Brain pericyte (primary cell): ENCODE data around the gene TEC.
"Not testable (repeated sequence)": the region's sequence is repeated elsewhere in the genome, so short reads cannot be mapped to it uniquely, and the experiment has no call there.

ENCODE experiments used
- DNase-seq: peaks from one replicate; pipeline ENCODE4 v3.0.0-alpha.2; 2012; ENCODE audit warnings: low read depth, low spot score

The TEC gene

DNA sequence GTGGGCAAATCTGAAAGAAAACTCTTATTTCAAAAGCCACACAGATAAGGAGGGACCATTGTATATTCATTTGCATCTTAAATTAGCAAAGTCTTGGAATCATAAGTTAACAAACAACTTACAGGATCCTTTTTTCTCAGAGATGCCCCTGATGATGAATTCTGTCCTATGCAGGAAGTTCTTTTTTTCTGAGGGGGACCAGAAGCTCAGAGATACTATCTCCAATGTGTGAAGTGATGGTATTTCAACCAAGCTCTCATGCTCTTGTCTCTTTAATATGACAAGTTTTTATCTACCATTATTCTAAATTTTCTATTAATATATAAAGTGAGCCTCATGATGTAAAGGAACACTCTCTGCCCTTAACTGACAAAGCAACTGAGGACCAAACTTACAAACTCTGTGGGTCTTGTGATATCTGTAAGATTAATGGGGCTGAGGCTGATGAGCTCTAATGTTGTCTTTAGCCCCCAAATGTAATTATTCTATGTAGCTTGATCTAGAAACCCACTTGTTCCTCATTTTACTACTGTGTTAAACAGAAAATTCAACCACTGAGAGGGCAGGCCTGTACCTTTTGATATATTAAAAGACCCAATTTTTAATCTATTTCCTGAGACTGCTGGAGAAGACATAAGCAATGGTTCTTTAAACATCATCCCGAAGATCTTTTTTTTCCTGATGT lies 27.0 kb downstream of the TEC start:
- DNase-seq: no peak

DNA sequence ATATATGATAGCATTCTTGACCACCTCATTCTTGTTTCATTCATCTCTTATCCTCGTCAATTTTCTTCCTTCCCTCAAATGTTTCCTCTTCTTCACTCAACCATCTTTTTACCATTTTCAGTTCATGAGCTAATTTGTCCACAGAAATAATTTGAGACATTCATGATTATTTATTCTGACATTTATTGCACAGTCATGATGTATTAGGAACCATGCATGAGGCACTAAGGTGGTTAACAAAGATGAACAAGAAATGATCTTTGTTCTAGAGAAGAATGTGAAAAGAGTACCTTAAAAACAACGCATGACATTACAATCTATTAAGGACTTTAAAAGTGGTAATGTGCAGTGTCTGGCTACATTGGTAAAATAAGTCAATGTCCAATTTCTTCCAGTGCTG lies 27.9 kb downstream of the TEC start:
- no peak for DNase-seq

DNA sequence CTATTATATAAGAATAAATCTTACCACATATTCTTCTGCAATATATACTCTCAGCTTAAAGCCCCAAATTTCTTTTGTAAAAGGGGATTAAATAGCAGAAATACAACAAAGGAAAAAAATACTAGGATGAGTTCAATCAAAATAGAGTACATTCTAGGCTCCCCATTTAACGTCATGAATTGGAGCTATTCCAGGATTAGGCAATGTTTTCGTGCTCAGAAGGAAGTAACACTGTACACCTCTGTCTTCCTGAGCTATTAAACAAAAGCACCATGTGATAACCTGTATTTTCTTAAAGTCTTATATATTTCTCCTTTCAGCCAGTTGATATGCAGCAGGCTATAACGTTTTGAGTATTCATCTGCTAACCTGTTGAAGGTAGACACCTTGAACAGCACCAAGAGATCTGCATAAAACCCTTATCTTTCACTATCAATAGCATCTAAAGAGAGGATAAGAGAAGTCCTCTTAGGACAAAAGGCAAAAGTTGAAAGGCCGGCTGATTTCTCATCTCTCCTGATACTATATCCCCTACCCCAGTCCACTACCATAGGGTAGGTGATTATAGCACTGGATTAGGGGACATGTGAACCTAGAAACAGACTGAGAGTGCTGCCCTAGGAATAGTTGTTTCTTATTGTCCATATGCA lies 31.5 kb downstream of the TEC start:
- no peak for DNase-seq

DNA sequence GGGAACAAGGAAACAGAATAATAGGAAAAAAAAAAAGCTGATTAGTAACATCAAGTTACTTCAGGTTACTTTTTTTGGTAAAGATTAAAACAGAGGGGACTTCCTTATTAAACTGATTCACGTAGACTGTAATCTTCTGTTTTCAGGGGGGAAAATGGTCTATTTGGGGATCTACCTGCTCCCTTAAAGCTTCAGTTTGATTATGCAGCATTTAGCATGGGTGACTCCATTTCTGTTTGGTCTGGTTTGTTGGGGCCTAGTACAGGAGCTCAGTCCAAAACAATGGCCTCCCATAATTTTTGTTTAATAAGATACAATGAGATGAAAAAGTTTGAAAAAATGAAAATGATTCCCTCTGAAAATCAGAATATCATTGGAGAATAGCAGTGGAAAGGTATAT lies 34.6 kb downstream of the TEC start:
- no peak for DNase-seq

DNA sequence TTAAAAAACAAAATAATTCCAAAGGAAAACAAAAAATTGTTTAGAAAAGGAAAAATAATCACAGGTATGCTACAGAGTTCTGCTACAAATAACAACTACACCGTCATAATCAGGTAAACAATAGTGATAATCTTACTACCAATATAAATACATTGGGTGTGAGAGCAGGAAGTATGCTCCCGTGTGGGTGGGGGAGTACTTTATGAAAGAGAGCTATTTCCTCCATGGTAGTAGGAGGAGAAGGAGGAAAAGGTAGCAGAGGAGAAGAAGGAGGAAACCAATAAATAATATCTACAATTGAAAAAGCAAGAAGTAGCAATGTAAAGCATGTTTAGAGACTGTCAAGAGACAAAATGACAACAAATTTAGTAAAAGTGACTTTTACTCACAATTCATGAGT lies 35.1 kb downstream of the TEC start:
- DNase-seq: no peak

DNA sequence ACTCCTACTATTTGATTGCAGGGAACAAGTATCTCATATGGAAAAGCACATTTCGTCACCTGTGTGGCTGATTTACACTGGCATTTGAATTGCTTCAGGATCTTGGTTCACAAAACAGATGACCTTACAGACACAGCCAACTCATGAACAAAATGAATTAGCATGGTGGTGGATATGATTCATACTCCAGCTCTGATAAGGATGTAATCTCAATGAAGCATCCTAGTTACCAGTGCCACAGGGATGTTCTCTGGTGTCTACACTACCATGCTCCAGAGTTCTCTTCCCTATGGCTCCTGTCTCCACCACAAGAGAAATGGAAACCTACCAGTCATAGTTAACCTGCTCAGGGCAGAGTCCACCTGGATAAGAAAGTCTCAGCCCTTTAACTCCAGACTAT lies 40.7 kb downstream of the TEC start:
- DNase-seq: no peak

DNA sequence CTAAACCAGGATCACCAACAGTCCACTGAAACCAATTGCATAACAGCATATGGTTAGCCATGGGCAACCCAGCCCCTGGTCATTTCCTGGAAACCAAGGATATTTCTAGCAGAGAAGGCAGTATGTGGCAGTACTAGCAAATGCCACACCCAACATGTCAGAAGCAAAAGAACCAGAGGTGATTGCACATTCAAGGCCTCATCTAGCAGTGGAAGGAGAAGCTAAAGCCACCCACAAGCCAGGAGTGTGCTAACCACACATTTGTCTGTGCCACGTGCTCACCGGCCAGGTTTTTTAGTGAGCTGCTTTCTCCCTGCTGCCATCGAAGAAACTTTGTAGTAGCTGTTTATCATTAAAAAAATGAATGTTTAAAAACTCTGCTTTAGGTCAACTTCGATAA lies 42.0 kb downstream of the TEC start:
- DNase-seq: no peak

DNA sequence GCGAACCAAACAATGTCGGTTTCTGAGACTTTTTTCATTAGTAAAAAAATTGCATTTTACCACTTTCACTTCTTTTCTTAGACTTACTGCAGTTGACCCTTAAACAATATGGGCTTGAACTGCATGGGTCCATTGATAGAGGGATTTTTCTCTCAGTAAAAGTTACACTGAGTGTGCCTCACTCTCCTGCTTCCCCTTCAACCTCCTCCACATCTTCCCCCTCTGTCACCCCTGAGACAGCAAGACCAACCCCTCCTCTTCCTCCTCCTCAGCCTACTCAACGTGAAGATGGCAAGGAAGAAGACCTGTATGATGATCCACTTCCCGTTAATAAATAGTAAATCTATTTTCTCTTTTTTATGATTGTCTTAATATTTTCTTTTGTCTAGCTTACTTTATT lies 43.4 kb downstream of the TEC start:
- no peak for DNase-seq

DNA sequence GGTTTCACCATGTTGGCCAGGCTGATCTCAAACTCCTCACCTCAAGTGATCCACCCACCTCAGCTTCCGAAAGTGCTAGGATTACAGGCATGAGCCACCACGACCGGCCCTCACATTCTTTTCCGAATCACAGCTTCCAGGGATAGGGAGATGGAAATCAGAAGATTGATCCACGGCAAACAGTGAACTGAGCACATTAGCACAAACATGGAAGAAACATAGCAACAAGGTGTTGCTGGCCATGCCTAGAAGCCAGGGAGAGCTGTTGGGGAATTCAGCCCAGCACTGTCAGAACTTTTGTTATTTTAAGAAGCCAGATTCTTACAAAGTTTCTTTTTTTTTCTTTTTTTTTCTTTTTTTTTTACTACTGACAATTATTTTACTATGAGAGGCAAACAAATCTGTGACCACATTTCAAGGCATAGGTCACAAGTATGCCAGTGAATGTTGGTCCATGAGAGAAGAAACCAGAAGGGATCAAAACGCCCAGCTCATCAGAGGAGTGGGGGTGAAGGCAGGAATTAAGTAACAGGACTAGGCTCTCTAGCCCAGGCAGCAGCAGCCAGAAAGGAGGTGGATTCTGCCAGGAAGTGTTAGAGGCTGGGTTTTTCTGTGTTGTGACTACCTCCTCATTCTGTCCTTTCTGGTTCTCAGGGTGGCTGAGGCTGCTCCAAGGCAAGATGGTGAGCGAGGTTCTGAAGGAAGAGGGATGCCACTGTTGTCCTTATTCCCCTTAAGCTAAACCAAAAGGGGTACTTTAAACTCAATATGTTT lies 44.1 kb downstream of the TEC start:
- no peak for DNase-seq

DNA sequence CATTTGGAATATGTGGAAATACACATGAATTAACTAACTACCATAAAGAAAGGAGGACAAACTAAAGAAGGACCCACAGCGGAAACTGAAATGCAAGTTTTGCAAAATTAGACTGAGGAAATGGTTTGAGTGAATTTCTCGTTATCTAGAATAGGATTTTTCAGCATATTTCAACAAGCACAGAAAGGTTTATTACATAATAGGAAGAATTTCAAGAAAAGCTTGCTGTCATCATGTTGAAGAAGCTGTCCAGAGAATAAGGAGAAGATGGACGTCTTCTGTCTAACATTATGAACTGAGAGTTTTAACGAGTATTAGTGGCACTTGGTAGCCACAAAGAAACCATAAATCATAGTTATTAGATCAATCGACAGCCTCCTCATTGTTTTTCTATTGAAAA lies 45.0 kb downstream of the TEC start:
- DNase-seq: no peak

DNA sequence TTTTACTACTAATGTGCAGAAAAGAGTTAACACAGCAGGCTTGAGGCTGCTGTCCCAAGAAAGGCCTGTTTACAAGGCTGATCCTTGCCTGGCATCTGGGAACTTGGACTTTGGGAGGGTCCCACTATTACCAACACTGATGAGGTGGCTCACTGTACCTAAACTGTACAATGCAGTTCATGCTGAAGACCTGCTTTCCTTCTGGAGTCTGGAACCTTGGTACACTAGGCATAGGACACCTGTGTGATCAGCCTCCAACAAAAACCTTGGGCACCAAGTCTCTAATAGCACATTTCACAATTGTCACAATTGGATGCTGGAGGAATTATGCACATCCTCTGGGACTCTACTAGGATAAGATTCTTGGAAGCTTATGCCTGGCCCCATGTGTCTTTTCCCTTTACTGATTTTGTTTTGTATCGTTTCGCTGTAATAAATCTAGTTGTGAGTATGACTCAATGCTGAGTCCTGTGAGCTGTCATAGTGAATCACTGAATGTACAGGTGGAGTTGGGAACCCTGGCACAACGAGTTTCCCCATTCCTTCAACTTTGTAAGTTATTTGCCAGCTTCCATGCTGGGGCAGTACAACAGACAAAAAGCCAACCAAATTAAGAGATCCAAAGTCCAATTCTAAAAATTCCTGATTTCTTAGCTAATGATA lies 45.9 kb downstream of the TEC start:
- DNase-seq: no peak

DNA sequence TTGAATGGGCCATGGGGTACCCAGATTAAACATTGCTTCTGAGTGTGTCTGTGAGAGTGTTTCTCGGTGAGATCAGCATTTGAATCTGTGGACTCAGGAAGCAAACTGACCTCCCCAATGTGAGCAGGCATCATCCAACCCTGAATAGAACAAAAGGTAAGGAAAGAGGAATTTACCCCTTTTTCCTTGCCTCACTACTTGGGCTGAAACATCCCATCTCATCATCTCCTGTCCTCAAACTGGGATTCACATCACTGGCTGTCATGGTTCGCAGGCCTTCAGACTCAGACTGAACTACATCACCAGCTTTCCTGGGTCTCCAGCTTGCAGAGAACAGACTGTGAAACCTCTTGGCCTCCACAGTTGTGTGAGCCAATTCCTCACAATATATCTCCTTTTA lies 47.1 kb downstream of the TEC start:
- DNase-seq: no peak

DNA sequence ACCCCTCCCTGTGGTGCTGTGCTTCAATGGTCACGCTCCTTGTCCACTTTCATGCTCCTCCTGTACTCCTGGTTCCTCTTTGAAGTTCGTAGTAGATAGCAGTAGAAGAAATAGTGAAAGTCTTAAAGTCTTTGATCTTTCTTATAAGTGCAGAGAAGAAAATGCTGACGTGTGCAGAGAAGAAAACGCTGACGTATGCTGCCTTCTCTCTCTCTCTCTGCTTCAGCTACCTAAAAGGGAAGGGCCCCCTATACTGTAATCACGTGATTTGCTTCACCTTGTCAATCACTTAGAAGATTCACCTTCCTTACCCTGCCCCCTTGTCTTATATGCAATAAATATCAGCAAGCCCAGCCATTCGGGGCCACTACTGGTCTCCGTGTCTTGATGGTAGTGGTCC lies 50.2 kb downstream of the TEC start:
- not testable (repeated sequence) for DNase-seq

DNA sequence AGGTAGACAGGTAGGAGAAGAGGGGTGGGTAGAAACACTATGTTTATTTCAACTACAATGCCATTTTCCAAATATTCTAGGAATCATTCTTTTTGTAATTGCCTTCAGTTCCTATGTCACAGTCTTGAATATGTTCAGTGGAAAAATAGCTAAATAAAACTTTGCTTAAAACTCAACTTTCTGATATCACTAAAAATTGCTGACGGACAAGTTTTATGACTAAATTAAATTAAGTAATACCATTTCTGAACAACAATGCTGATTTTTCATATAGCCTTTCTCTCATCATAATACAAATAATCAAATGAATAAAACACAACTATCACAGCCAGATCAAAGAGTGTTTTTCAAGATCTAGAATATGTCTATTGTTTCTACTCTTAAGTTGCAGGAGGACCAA lies 53.1 kb downstream of the TEC start:
- no peak for DNase-seq

DNA sequence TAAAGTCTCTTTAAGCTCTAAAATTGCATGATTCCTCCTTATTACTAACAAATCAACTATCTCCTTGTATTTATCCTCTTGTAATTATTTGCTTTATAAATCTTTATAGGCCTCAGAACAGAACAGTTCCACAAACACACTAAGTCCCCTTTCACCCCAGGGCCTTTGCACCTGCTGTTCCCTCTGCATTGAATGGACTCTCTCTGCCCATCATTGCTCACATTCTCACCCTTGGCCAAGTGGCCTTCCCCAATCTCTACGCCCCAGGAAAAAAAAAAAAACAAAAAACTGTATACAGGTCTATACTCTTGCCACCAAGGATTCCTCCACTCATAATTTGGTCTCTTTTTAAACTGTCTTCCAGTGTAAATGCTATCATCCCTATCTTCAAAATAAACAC lies 53.7 kb downstream of the TEC start:
- DNase-seq: no peak

DNA sequence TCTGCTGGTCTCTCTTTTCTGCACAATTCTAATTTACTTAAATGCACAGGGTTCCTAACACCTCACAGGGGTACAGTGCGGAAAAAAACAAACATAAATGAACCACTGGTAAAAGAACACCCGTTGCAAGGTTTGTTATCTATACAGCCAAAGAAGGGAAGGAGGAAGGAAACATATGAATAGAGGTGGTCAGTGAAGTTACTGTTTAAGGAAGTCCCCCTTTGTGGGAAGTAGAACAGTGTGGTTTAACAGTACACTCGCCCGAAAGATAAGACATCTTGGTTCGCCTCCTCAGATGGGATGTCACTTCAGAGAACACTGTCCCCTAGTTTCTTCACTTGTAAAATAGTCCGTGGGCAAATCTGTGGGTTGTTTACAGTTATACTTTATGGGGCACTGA lies 57.5 kb downstream of the TEC start:
- no peak for DNase-seq

DNA sequence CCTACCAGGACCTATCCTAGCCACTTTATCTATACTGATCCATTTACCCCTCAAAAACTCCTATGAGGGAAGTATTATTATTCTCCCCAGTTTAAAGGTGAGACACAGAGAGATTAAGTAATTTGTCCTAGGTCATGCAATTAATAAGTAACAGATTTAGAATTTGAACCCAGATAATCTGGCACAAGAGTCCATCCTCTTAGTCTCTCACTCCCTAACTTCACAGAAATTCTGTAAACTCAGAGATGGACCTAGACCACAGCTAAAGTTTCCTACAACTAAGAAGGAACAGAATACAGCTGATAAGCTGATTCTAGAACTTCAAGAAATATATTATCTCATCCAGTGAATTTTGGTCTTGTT lies 58.7 kb downstream of the TEC start:
- DNase-seq: no peak

DNA sequence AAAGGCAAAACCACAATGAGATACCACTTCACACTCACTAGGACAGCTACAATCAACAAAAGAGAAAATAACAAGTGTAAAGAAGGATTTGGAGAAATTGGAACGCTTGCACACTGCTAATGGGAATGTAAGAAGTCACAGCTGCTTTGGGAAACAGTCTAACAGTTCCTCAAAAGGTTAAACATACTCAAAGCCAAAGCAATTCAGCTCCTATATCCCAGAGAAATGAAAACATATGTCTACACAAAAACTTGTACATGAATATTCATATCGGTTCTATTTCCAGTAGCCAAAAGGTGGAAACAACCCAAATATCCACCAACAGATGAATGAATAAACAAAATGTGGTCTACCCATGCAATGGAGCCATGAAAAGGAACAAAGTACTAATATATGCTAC lies 64.0 kb downstream of the TEC start:
- no peak for DNase-seq

DNA sequence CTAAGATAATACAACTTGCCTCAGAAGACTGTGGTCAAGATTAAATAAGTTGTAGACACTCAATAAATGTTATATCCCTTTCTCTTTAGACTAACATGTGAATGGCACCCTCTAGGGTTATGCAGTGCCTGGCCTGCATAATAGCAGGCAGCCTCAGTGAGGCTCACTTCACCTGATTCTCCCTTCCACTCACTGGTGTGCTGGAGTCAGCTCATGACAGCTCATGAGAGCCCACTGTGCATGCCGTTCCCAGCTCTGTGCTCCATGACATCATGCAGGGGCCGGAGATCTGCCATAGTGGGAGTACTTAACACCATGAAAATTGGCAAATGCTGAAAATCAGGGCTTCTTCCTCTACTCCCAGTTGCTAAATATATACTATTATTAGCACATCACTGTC lies 64.5 kb downstream of the TEC start:
- no peak for DNase-seq

DNA sequence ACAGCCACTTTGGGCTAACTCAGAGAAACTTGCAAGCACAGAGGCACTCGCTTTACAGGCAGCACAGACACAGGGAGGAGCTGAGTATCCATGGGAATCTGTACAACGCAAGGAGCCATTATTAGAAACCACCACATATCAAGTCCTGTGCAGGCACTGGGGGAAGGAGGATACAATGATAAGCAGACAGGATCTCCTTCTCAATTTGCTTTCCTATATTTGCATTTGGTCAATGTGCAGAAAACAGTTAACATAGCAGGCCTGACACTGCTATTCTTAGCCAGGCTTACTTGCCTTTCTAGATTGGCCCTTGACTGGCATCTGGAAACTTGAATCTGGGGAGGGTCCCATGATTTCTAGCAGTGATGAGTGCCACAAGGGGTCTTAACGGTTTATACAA lies 65.8 kb downstream of the TEC start:
- no peak for DNase-seq

DNA sequence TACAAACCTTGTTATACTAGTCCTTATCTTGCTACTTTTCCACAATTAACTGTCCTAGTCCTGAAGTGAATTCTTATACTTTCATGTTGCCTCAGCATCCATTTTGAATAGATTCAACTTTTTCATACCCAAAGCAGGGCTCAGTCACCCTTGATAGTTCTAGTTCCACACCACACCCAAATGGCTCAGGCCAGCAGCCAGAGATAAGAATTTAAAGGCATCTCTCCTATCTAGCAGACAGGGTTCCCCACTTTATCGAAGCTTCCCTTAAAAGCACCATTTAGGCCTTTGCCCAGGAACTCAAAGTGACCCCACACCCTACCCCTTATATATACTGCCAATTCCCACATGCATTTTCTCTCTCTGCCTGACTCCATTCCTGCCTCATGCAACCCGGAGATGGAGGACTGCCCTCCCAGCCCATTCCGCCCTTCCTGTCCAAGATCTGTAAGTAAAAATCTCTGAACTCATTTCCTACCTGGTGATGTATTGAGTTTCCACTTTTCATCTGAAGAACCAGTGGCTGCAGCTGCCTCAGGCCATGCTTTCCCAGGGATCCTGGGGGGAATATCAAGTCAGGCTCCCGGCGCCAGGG lies 71.9 kb downstream of the TEC start:
- no peak for DNase-seq
